K562 (cell line): Measurements from ENCODE around the gene PEX19. TPM values are rescaled to one million over a fixed set of nuclear protein-coding genes. Genes with fewer than 3 reads are reported as not detected.
A peak's percentile ranks its signal among the peaks of the same experiment; 100 is the strongest.

Experiments
- ATAC-seq: fragments of 200-7000 bp; cut with Tn5 transposase; 3 replicates; pipeline ENCODE4 v1.9.1; 2020; ENCODE audit warnings: moderate library complexity
- BruUV-seq: library from RNA; stranded (reverse); fragments of 400-500 nt; replicated peaks from 2 replicates; lab custom pipeline; 2021; lab: Mats Ljungman, UMichigan
- CTCF ChIA-PET: fragments of 300-600 bp; formaldehyde crosslinking; extraction: SDS; loops from one replicate; lab custom pipeline; 2021; ENCODE audit warnings: low intra/inter-chr PET ratio; lab: Yijun Ruan, JAX
- POLR2A ChIA-PET: fragments of 300-600, 350-650 bp; sonication (Branson Sonifier 250); formaldehyde crosslinking; extraction: SDS; loops from one replicate; lab custom pipeline; 2021; ENCODE audit warnings: antibody characterized with exemption, inconsistent platforms; lab: Yijun Ruan, JAX
- DNase-seq, 4 experiments: peaks; one replicate each; pipeline versions ENCODE4 v3.0.0 to v3.0.0-alpha.2; 2011 to 2018; ENCODE audit warnings: low spot score in 3 of 4, mixed read lengths in 3 of 4; ENCODE audit errors: extremely low read depth in 1 of 4
- FAIRE-seq: peaks from 2 replicates; lab custom pipeline; 2011; peaks lifted over from hg19 to GRCh38; lab: Jason Lieb, UNC
- H2AFZ ChIP-seq: 2 replicates; pipeline ENCODE4 v1.6.0; 2011; ENCODE audit warnings: low read depth, low read length, control low read depth, inconsistent platforms
- H3K27ac ChIP-seq: fragments of 200-600 bp; 3 replicates; pipeline ENCODE4 v1.8.0; 2011; ENCODE audit warnings: low read depth, mild to moderate bottlenecking, control low read depth, inconsistent platforms, low read length, moderate library complexity, mixed read lengths; ENCODE audit errors: extremely low read depth
- H3K27me3 ChIP-seq, 2 experiments: fragments of 300-600 bp in 1 of 2; 2 replicates in 1 of 2; 3 replicates in 1 of 2; pipeline versions ENCODE4 v1.6.0 to v1.8.0; 2011; ENCODE audit warnings: inconsistent platforms in 2 of 2, low read length in 2 of 2, mild to moderate bottlenecking in 1 of 2, mixed read lengths in 1 of 2, moderate library complexity in 1 of 2; ENCODE audit not compliant: control insufficient read depth in 2 of 2, insufficient read depth in 2 of 2
- H3K36me3 ChIP-seq: fragments of 300-600 bp; 3 replicates; pipeline ENCODE4 v1.8.0; 2011; ENCODE audit warnings: mild to moderate bottlenecking, low read length, inconsistent platforms; ENCODE audit not compliant: control insufficient read depth, insufficient read depth
- H3K4me1 ChIP-seq, 2 experiments: fragments of 200-600 bp in 1 of 2; replicated peaks in 1 of 2; 2 replicates in 1 of 2; 3 replicates in 1 of 2; pipeline versions ENCODE4 v1.5.1 to v1.8.0; 2011; ENCODE audit warnings: inconsistent platforms in 2 of 2, low read length in 2 of 2, mild to moderate bottlenecking in 1 of 2, mixed read lengths in 1 of 2, moderate library complexity in 1 of 2; ENCODE audit not compliant: control insufficient read depth in 2 of 2, insufficient read depth in 2 of 2
- H3K4me2 ChIP-seq: 2 replicates; pipeline ENCODE4 v1.6.1; 2011; ENCODE audit warnings: low read length, control low read depth, inconsistent platforms, mixed read lengths; ENCODE audit not compliant: insufficient read depth
- H3K4me3 ChIP-seq: fragments of 200-600 bp; sonication (generic), shearing (Covaris generic); 2 replicates; pipeline ENCODE4 v1.5.1; 2016; ENCODE audit warnings: control low read depth, inconsistent platforms
- H3K79me2 ChIP-seq: fragments of 200-600 bp; 3 replicates; pipeline ENCODE4 v1.8.0; 2011; ENCODE audit warnings: low read length, inconsistent platforms; ENCODE audit not compliant: control insufficient read depth, insufficient read depth
- H3K9ac ChIP-seq, 2 experiments: 2 replicates each; pipeline versions ENCODE4 v1.6.0 to v1.6.1; 2011; ENCODE audit warnings: low read depth in 2 of 2, low read length in 2 of 2, control low read depth in 1 of 2, inconsistent platforms in 1 of 2, mild to moderate bottlenecking in 1 of 2, mixed read lengths in 1 of 2; ENCODE audit not compliant: insufficient read depth in 1 of 2
- H3K9me1 ChIP-seq: one replicate; pipeline ENCODE4 v1.6.0; 2011; ENCODE audit warnings: inconsistent platforms, mild to moderate bottlenecking, low read length, moderate library complexity; ENCODE audit not compliant: control insufficient read depth, insufficient read depth
- H3K9me3 ChIP-seq: replicated peaks from 2 replicates; pipeline ENCODE4 v1.5.1; 2011; ENCODE audit warnings: low read depth, low read length, inconsistent platforms; ENCODE audit not compliant: control insufficient read depth, insufficient read depth
- H4K20me1 ChIP-seq: replicated peaks from 2 replicates; pipeline ENCODE4 v1.6.1; 2011; ENCODE audit warnings: low read length, inconsistent platforms, mixed read lengths; ENCODE audit not compliant: control insufficient read depth, insufficient read depth
- RUNX1 ChIP-seq: sonication (generic); IDR thresholded peaks from 2 replicates; pipeline ENCODE4 v1.6.1; 2016; ENCODE audit warnings: antibody characterized with exemption, low read depth
- TEAD4 ChIP-seq, 2 experiments: sonication (generic) in 1 of 2; formaldehyde crosslinking in 1 of 2; IDR thresholded peaks; 2 replicates each; pipeline versions ENCODE4 v1.6.1 to v1.8.0; 2012 to 2022; ENCODE audit warnings: borderline replicate concordance in 1 of 2, inconsistent platforms in 1 of 2, low read length in 1 of 2, mild to moderate bottlenecking in 1 of 2, missing genetic modification reagents in 1 of 2
- ZNF274 ChIP-seq: IDR thresholded peaks from 2 replicates; pipeline ENCODE4 v1.6.1; 2011; ENCODE audit warnings: low read depth, mild to moderate bottlenecking, low read length, moderate library complexity, borderline replicate concordance
- WGBS: fragments of 100-300 bp; shearing (Covaris generic); methylation state at CpG from one replicate; pipeline ENCODE4 v1.1.6; 2016; ENCODE audit warnings: low coverage, mixed read lengths; ENCODE audit not compliant: insufficient coverage; ENCODE audit errors: missing lambda C conversion rate; 5-methylcytosine and 5-hydroxymethylcytosine counted together
- in situ Hi-C: fragments of 300-500 bp; cut with MboI; formaldehyde crosslinking; loops from 4 replicates; pipeline ENCODE4 v1.15.0; 2018; ENCODE audit warnings: inconsistent platforms, mixed read lengths
- intact Hi-C: fragments of 100-400 bp; cut with micrococcal nuclease; formaldehyde crosslinking; loops from 2 replicates; pipeline ENCODE4 v1.14.2; 2022
- polyA plus RNA-seq, 8 experiments: library from polyadenylated mRNA; depleted of rRNA in 4 of 8; stranded (reverse) in 5 of 8; unstranded in 3 of 8; fragments of >200 nt; fragmentation: Nextera tagmentation in 2 of 8; fragmentation: Illumina TruSeq in 1 of 8; extraction: Ambion mirVana in 2 of 8; extraction: Trizol in 1 of 8; gene quantifications; 2 replicates each; pipeline versions ENCODE4 v1.2.1 to v1.2.3, GENCODE V29; 2011 to 2014; ENCODE audit warnings: inconsistent platforms in 1 of 8, missing spikeins in 1 of 8
- total RNA-seq, 7 experiments: library from RNA; depleted of rRNA in 6 of 7; stranded (reverse); fragments of >200 nt in 6 of 7; fragmentation: Illumina TruSeq in 2 of 7; extraction: Trizol in 2 of 7; gene quantifications; 2 replicates each; pipeline versions ENCODE4 v1.2.1 to v1.2.3, GENCODE V29; 2011 to 2021; ENCODE audit warnings: low replicate concordance in 1 of 7
- TF ChIP-seq, protein P1 (sequence below): fragments of 200-800 bp; sonication (Bioruptor generic); IDR thresholded peaks from 2 replicates; pipeline ENCODE4 v1.6.1; 2016; ENCODE audit warnings: missing genetic modification characterization, missing compliant biosample characterization

PEX19 gene
- total and polyA plus RNA-seq, 9 of the 15 experiments (the other 6 are each of a cell fraction or from before 2014, with no cell fraction given) = 32.5 to 103 (median 59.8) TPM

DNA sequence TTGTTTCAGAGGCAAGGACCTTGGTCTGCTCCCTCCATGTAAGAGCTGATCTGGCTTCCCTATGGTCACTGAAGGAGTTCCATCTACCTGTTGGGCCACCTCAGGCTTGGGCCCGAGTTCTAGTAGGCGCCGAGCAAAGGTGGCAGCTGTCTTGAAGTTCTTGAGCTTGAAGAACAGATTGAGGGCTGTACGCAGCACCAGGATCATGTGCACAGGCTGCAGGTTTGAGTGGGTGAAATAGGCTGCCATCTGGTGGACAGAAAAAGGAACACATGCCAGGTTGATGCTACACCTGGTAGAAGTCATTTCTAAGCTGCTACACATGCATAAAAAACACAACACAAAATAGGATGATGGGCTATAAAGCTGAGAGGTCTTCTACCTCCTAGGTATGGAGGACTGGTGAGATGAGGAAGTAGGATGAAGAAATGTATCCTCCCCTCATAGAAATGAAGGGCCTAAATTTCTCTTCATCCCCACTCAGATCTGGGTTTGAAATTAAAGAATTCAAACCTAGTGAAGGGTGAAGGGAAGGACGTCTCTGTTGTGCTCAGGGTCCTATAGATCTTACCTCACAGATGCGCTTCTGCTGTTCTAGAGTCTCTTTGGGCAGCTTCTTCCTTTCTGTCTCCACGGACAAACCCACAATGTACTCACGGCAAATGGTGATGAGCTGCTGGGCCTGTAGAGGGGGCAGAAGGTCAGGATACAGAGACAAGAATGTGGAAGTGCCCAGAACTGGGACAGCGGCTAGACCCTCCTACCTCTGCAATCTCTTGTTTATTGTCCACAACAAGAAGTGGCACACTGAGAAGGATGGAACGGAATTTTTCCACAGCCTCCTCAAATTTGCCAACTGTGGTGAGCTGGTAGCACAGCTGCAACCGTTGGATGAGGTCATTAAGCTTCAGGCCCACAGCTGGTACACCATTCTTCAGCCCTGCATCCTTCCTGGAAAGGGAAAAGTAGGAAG lies 6.6 kb upstream of the PEX19 start:
- Histone ChIP-seq H2AFZ (no peak overlapping the region), H3K9me1 (peaks cover 4% of the 10 kb centered on the region), H3K9ac (no peak overlapping the region), H3K79me2 (no peaks in the 10 kb centered on the region), H3K4me1 (no peaks in the 10 kb centered on the region), H3K36me3 (peaks cover 75% of the 10 kb centered on the region), H3K4me3 (no peak overlapping the region), H3K27me3 (no peaks in the 10 kb centered on the region), H3K27ac (no peak overlapping the region), H3K4me2 (no peak overlapping the region), H4K20me1 (peaks cover 9% of the 10 kb centered on the region), H3K9me3 (no peaks in the 10 kb centered on the region)
- BruUV-seq = no TSS peak
- ATAC-seq = peak; percentile 93
- intact Hi-C loops (loop anchor here (1.0 to 2.0 kb wide), 2 partner anchors 98 to 191 kb away; no protein-coding TSS in a partner anchor), in situ Hi-C loops (no loop called here)
- CTCF ChIA-PET = interaction anchor here (0.9 to 1.6 kb wide), 3 partner anchors 85 to 206 kb away, joined by 3 to 10 read pairs (median 5); no protein-coding TSS in a partner anchor
- 48% methylated on average over 11 of the region's 11 CpGs for WGBS
- peak; percentile 90 for FAIRE-seq
- POLR2A ChIA-PET = interaction anchor here (0.5 to 1.7 kb wide), 17 partner anchors 10 to 205 kb away, joined by 3 to 7 read pairs (median 4); partner anchors contain the start of gene DCAF8
- peak; percentile 56 to 72 (median 68) for DNase-seq
- 0 out of 2 replicates have a peak, but pooled peaks have one; percentile 8 for TF ChIP-seq TEAD4 (IDR thresholded peaks at IDR 0.05; ENCODE audit: low read length)
- no peak for TF ChIP-seq TEAD4 (CRISPR knock-in tag; IDR thresholded peaks at IDR 0.05; ENCODE audit: borderline replicate concordance)
- TF ChIP-seq, protein P1, sequence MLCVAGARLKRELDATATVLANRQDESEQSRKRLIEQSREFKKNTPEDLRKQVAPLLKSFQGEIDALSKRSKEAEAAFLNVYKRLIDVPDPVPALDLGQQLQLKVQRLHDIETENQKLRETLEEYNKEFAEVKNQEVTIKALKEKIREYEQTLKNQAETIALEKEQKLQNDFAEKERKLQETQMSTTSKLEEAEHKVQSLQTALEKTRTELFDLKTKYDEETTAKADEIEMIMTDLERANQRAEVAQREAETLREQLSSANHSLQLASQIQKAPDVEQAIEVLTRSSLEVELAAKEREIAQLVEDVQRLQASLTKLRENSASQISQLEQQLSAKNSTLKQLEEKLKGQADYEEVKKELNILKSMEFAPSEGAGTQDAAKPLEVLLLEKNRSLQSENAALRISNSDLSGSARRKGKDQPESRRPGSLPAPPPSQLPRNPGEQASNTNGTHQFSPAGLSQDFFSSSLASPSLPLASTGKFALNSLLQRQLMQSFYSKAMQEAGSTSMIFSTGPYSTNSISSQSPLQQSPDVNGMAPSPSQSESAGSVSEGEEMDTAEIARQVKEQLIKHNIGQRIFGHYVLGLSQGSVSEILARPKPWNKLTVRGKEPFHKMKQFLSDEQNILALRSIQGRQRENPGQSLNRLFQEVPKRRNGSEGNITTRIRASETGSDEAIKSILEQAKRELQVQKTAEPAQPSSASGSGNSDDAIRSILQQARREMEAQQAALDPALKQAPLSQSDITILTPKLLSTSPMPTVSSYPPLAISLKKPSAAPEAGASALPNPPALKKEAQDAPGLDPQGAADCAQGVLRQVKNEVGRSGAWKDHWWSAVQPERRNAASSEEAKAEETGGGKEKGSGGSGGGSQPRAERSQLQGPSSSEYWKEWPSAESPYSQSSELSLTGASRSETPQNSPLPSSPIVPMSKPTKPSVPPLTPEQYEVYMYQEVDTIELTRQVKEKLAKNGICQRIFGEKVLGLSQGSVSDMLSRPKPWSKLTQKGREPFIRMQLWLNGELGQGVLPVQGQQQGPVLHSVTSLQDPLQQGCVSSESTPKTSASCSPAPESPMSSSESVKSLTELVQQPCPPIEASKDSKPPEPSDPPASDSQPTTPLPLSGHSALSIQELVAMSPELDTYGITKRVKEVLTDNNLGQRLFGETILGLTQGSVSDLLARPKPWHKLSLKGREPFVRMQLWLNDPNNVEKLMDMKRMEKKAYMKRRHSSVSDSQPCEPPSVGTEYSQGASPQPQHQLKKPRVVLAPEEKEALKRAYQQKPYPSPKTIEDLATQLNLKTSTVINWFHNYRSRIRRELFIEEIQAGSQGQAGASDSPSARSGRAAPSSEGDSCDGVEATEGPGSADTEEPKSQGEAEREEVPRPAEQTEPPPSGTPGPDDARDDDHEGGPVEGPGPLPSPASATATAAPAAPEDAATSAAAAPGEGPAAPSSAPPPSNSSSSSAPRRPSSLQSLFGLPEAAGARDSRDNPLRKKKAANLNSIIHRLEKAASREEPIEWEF = no peak
- TF ChIP-seq ZNF274 = no peak
- TF ChIP-seq RUNX1 = no peak
